Measurements from ENCODE around the gene GORASP2. TPM values are rescaled to one million over a fixed set of nuclear protein-coding genes. Genes with fewer than 3 reads are reported as not detected.

Gene GORASP2
- total RNA-seq, 1 experiment from 2014 or later = 97.7 TPM

DNA sequence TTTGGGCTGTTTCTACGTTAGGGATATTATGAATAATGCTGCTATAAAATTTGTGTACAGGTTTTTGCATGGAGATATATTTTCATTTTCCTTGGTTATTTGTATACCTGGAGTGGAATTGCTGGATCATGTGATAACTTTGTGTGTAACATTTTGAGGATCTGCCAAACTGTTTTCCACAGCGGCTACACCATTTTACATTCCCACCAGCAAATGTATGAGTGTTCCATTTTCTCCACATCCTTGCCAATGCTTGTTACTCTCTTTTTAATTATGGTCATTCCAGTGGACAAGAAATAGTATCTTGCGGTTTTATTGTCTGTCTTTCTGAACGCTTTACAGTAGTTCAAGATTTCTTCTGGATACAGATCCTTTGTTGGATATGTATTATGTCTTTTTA is 13.6 kb downstream of the GORASP2 start:
- H3K18ac ChIP-seq (ENCODE audit: insufficient read length, low read depth, low read length) = no peak overlapping the region
- H3K23ac ChIP-seq (ENCODE audit: insufficient read length, low read depth, low read length) = no peak overlapping the region
- H2BK120ac ChIP-seq (ENCODE audit: low read depth, low read length, poor library complexity, severe bottlenecking) = no peak overlapping the region
- H4K20me1 ChIP-seq (ENCODE audit: control insufficient read depth, insufficient read depth, insufficient read length) = no peaks in the 10 kb centered on the region
- no peaks in the 10 kb centered on the region for H3K9me3 ChIP-seq (ENCODE audit: control insufficient read depth, low read depth, low read length)
- no peak overlapping the region for H2BK15ac ChIP-seq (ENCODE audit: low read depth, low read length)
- H4K91ac ChIP-seq (ENCODE audit: insufficient read length, low read depth, low read length) = no peak overlapping the region
- H3K27ac ChIP-seq (ENCODE audit: insufficient read length, low read depth, low read length) = no peak overlapping the region
- no peak overlapping the region for H3K4me2 ChIP-seq (ENCODE audit: insufficient read depth, insufficient read length, low read length)
- H2BK5ac ChIP-seq (ENCODE audit: insufficient read length, low read length) = no peak overlapping the region
- H3K9me3 Mint-ChIP-seq = no peaks in the 10 kb centered on the region
- H2AK5ac ChIP-seq (ENCODE audit: insufficient read length, low read length) = no peak overlapping the region
- H3K4ac ChIP-seq (ENCODE audit: low read depth, low read length) = no peak overlapping the region
- H3K14ac ChIP-seq (ENCODE audit: insufficient read depth, low read length) = no peak overlapping the region
- H3K36me3 Mint-ChIP-seq (ENCODE audit: insufficient read depth in 1 of 3, low read depth in 3 of 3) = peaks cover 0 to 2% (median 0%) of the 10 kb centered on the region in 3 experiments; a peak in 2 of 7 replicates
- H2BK20ac ChIP-seq (ENCODE audit: low read depth, low read length, poor library complexity, severe bottlenecking) = no peak overlapping the region
- H2AFZ ChIP-seq (ENCODE audit: low read length) = no peak overlapping the region
- no peaks in the 10 kb centered on the region for H3K23me2 ChIP-seq (ENCODE audit: insufficient read length, low read depth, low read length, poor library complexity, severe bottlenecking)
- H3T11ph ChIP-seq (ENCODE audit: low read length) = no peak overlapping the region
- H4K5ac ChIP-seq (ENCODE audit: insufficient read length, low read depth, low read length) = no peak overlapping the region
- peaks cover 9% of the 10 kb centered on the region for H3K79me1 ChIP-seq (ENCODE audit: insufficient read depth, low read depth, low read length, poor library complexity, severe bottlenecking)
- no CpG with 5 or more reads among the region's 4 CpGs for WGBS (ENCODE audit: extremely low coverage, insufficient read length, low lambda C conversion rate)
- peaks cover 16 to 20% of the 10 kb centered on the region in 2 experiments; a peak in 3 of 4 replicates for H3K4me1 Mint-ChIP-seq
- TF ChIP-seq, protein P1, sequence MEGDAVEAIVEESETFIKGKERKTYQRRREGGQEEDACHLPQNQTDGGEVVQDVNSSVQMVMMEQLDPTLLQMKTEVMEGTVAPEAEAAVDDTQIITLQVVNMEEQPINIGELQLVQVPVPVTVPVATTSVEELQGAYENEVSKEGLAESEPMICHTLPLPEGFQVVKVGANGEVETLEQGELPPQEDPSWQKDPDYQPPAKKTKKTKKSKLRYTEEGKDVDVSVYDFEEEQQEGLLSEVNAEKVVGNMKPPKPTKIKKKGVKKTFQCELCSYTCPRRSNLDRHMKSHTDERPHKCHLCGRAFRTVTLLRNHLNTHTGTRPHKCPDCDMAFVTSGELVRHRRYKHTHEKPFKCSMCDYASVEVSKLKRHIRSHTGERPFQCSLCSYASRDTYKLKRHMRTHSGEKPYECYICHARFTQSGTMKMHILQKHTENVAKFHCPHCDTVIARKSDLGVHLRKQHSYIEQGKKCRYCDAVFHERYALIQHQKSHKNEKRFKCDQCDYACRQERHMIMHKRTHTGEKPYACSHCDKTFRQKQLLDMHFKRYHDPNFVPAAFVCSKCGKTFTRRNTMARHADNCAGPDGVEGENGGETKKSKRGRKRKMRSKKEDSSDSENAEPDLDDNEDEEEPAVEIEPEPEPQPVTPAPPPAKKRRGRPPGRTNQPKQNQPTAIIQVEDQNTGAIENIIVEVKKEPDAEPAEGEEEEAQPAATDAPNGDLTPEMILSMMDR (conservative IDR thresholded peaks at IDR 0.05) = no peak
- H3K79me2 ChIP-seq (ENCODE audit: insufficient read depth, low read length) = peaks cover 27% of the 10 kb centered on the region; the same call in 1 of the 2 replicates
- no peaks in the 10 kb centered on the region for H3K27me3 ChIP-seq (ENCODE audit: insufficient read depth, low read length)
- no peaks in the 10 kb centered on the region for H3K27me3 Mint-ChIP-seq (ENCODE audit: low read depth)
- H4K8ac ChIP-seq (replicated peaks; ENCODE audit: insufficient read length, low read depth, low read length) = no peak overlapping the region
- no peak overlapping the region for H2BK12ac ChIP-seq (ENCODE audit: insufficient read length, low read depth, low read length)
- no peak overlapping the region for H3K56ac ChIP-seq (ENCODE audit: insufficient read length, low read depth, low read length)
- no peaks in the 10 kb centered on the region; the same call in 1 of the 2 replicates for H3K4me1 ChIP-seq (ENCODE audit: insufficient read depth, low read length)
- no peak overlapping the region for H3K9ac ChIP-seq (ENCODE audit: extremely low read depth, insufficient read length, low read length)
- H3K4me3 Mint-ChIP-seq = no peak overlapping the region
- H3K27ac Mint-ChIP-seq = peak overlapping the region in 1 of 3 experiments; percentile 26; a peak in 1 of 7 replicates
- DNase-seq = no peak

Data from H9 (cell line).